Activated T-cell treated with anti-CD3 and anti-CD28 coated beads, Interleukin-2, amount 50 U/mL, for 48 hours (primary cell): ENCODE measurements around the gene SPEF1.

Experiments used
- DNase-seq, 2 experiments: peaks; one replicate each; pipeline ENCODE4 v3.0.0-alpha.2; 2020

Gene SPEF1

GRCh38 chr20:3765171-3765882 lies 15.9 kb downstream of the SPEF1 start:
- no peak for DNase-seq

GRCh38 chr20:3764659-3765058 lies 16.6 kb downstream of the SPEF1 start:
- DNase-seq = no peak

GRCh38 chr20:3763671-3764601 lies 17.3 kb downstream of the SPEF1 start:
- DNase-seq = no peak

GRCh38 chr20:3760655-3761348 lies 20.4 kb downstream of the SPEF1 start:
- no peak for DNase-seq

GRCh38 chr20:3759884-3760283 lies 21.4 kb downstream of the SPEF1 start:
- no peak for DNase-seq

GRCh38 chr20:3759316-3759823 lies 21.9 kb downstream of the SPEF1 start:
- no peak for DNase-seq

- DNase-seq = no peak
Measured at GRCh38 chr20:3758566-3758965, 22.7 kb downstream of the SPEF1 start.

- DNase-seq = no peak
Measured at GRCh38 chr20:3757268-3757667, 24.0 kb downstream of the SPEF1 start.

- DNase-seq = no peak
Measured at GRCh38 chr20:3755814-3756480, 25.3 kb downstream of the SPEF1 start.

- no peak for DNase-seq
Measured at GRCh38 chr20:3755269-3755668, 26.0 kb downstream of the SPEF1 start.

- no peak for DNase-seq
Measured at GRCh38 chr20:3754276-3754630, 27.0 kb downstream of the SPEF1 start.

GRCh38 chr20:3753501-3754275 lies 27.6 kb downstream of the SPEF1 start:
- no peak for DNase-seq

GRCh38 chr20:3753098-3753497 lies 28.1 kb downstream of the SPEF1 start:
- DNase-seq = peak; percentile 61 to 73

- no peak for DNase-seq
Measured at GRCh38 chr20:3752386-3752759, 28.9 kb downstream of the SPEF1 start.

GRCh38 chr20:3751675-3752385 lies 29.4 kb downstream of the SPEF1 start:
- DNase-seq = peak; percentile 60 to 66

- no peak for DNase-seq
Measured at GRCh38 chr20:3751305-3751674, 30.0 kb downstream of the SPEF1 start.

GRCh38 chr20:3749689-3750531 lies 31.3 kb downstream of the SPEF1 start:
- DNase-seq = peak; percentile 54 to 69

GRCh38 chr20:3749087-3749688 lies 32.1 kb downstream of the SPEF1 start:
- no peak for DNase-seq

GRCh38 chr20:3748073-3748472 lies 33.2 kb downstream of the SPEF1 start:
- DNase-seq = no peak

- no peak for DNase-seq
Measured at GRCh38 chr20:3747471-3747870, 33.8 kb downstream of the SPEF1 start.
